K562 (cell line): Measurements from ENCODE around the gene PRPF8. TPM values are rescaled to one million over a fixed set of nuclear protein-coding genes. Genes with fewer than 3 reads are reported as not detected.

ENCODE experiments used
- BDP1 ChIP-seq: IDR thresholded peaks from 3 replicates; pipeline ENCODE4 v1.6.1; 2011; ENCODE audit not compliant: insufficient read length, insufficient read depth
- CREBBP ChIP-seq: IDR thresholded peaks from one replicate; pipeline ENCODE4 v1.6.1; 2012; ENCODE audit warnings: low read depth, mild to moderate bottlenecking, control low read depth, inconsistent platforms, low read length
- CTCFL ChIP-seq: IDR thresholded peaks from 2 replicates; pipeline ENCODE4 v1.6.1; 2011; ENCODE audit warnings: borderline replicate concordance, low read depth, mild to moderate bottlenecking, moderate library complexity, low read length; ENCODE audit not compliant: insufficient read depth, poor library complexity, severe bottlenecking
- NFE2L1 ChIP-seq: fragments of 450-650 bp; IDR thresholded peaks from 2 replicates; pipeline ENCODE4 v1.6.1; 2016; ENCODE audit warnings: missing genetic modification characterization, low read depth, mild to moderate bottlenecking, missing compliant biosample characterization, moderate library complexity, borderline replicate concordance
- STAT6 ChIP-seq: sonication (generic); formaldehyde crosslinking; IDR thresholded peaks from 2 replicates; pipeline ENCODE4 v1.8.1; 2023; ENCODE audit warnings: mild to moderate bottlenecking, missing genetic modification reagents
- polyA plus RNA-seq, 8 experiments: library from polyadenylated mRNA; depleted of rRNA in 4 of 8; stranded (reverse) in 5 of 8; unstranded in 3 of 8; fragments of >200 nt; fragmentation: Nextera tagmentation in 2 of 8; fragmentation: Illumina TruSeq in 1 of 8; extraction: Ambion mirVana in 2 of 8; extraction: Trizol in 1 of 8; gene quantifications; 2 replicates each; pipeline versions ENCODE4 v1.2.1 to v1.2.3, GENCODE V29; 2011 to 2014; ENCODE audit warnings: inconsistent platforms in 1 of 8, missing spikeins in 1 of 8
- total RNA-seq, 7 experiments: library from RNA; depleted of rRNA in 6 of 7; stranded (reverse); fragments of >200 nt in 6 of 7; fragmentation: Illumina TruSeq in 2 of 7; extraction: Trizol in 2 of 7; gene quantifications; 2 replicates each; pipeline versions ENCODE4 v1.2.1 to v1.2.3, GENCODE V29; 2011 to 2021; ENCODE audit warnings: low replicate concordance in 1 of 7
- TF ChIP-seq, protein P1 (sequence below): sonication (generic); formaldehyde crosslinking; IDR thresholded peaks from 2 replicates; pipeline ENCODE4 v1.8.0; 2022; ENCODE audit warnings: mild to moderate bottlenecking, missing genetic modification reagents
- TF ChIP-seq, protein P2 (sequence below): sonication (generic); formaldehyde crosslinking; IDR thresholded peaks from 2 replicates; pipeline ENCODE4 v1.8.0; 2023; ENCODE audit warnings: missing genetic modification reagents, mild to moderate bottlenecking, borderline replicate concordance

Gene PRPF8
- total and polyA plus RNA-seq, 9 of the 15 experiments (the other 6 are each of a cell fraction or from before 2014, with no cell fraction given) = 64.3 to 294 (median 85.9) TPM

DNA sequence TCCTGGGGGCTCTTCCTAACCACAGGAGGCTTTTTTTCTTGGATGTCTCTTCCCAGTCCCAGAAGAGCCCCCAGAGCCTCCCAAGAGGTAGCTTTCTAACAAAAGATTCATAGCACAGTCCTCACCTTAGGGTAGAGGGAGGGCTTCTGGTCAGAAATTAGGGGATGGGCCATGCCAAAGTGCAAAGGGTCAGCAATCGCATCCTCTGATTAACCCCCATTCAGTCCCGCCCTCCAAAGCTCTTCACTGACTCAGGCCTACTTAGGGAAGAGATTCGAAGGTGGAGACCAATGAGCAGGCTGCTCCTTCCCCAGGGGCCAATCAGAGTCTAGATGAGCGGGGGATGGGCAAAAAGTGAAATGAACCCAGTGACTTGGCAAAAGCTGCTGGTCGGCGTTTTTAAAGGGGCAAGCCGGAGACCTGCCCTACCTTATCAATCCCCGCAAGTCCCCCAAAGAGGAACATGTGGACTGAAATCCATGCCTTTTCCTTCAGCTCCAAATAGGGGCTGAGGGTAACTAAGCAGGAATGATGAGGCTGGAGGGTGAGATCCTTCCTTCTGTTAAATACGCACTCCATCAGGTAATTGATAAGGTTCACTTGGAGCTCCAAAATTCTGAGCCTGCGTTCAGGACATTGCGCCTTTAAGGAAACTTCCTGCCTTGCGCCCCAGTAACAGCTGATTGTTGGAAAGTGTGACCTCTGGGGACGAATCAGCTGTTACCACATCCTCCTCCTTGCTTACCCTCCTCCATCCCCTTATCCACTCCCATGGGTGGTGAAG, 32.4 kb upstream of the PRPF8 start (continued):
- TF ChIP-seq NFE2L1 (tag) = no peak; the same call in 1 of the 2 replicates
- TF ChIP-seq CTCFL = no peak
- TF ChIP-seq, protein P1, sequence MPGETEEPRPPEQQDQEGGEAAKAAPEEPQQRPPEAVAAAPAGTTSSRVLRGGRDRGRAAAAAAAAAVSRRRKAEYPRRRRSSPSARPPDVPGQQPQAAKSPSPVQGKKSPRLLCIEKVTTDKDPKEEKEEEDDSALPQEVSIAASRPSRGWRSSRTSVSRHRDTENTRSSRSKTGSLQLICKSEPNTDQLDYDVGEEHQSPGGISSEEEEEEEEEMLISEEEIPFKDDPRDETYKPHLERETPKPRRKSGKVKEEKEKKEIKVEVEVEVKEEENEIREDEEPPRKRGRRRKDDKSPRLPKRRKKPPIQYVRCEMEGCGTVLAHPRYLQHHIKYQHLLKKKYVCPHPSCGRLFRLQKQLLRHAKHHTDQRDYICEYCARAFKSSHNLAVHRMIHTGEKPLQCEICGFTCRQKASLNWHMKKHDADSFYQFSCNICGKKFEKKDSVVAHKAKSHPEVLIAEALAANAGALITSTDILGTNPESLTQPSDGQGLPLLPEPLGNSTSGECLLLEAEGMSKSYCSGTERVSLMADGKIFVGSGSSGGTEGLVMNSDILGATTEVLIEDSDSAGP (CRISPR knock-in tag) = peak; percentile 98
- TF ChIP-seq BDP1 = no peak
- TF ChIP-seq STAT6 (CRISPR knock-in tag) = no peak
- TF ChIP-seq CREBBP = no peak
- TF ChIP-seq, protein P2, sequence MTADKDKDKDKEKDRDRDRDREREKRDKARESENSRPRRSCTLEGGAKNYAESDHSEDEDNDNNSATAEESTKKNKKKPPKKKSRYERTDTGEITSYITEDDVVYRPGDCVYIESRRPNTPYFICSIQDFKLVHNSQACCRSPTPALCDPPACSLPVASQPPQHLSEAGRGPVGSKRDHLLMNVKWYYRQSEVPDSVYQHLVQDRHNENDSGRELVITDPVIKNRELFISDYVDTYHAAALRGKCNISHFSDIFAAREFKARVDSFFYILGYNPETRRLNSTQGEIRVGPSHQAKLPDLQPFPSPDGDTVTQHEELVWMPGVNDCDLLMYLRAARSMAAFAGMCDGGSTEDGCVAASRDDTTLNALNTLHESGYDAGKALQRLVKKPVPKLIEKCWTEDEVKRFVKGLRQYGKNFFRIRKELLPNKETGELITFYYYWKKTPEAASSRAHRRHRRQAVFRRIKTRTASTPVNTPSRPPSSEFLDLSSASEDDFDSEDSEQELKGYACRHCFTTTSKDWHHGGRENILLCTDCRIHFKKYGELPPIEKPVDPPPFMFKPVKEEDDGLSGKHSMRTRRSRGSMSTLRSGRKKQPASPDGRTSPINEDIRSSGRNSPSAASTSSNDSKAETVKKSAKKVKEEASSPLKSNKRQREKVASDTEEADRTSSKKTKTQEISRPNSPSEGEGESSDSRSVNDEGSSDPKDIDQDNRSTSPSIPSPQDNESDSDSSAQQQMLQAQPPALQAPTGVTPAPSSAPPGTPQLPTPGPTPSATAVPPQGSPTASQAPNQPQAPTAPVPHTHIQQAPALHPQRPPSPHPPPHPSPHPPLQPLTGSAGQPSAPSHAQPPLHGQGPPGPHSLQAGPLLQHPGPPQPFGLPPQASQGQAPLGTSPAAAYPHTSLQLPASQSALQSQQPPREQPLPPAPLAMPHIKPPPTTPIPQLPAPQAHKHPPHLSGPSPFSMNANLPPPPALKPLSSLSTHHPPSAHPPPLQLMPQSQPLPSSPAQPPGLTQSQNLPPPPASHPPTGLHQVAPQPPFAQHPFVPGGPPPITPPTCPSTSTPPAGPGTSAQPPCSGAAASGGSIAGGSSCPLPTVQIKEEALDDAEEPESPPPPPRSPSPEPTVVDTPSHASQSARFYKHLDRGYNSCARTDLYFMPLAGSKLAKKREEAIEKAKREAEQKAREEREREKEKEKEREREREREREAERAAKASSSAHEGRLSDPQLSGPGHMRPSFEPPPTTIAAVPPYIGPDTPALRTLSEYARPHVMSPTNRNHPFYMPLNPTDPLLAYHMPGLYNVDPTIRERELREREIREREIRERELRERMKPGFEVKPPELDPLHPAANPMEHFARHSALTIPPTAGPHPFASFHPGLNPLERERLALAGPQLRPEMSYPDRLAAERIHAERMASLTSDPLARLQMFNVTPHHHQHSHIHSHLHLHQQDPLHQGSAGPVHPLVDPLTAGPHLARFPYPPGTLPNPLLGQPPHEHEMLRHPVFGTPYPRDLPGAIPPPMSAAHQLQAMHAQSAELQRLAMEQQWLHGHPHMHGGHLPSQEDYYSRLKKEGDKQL (CRISPR knock-in tag) = no peak
